GM19438 (cell line): Measurements from ENCODE around the gene CRACDL.
"Not testable (repeated sequence)": the region's sequence is repeated elsewhere in the genome, so short reads cannot be mapped to it uniquely, and the experiment has no call there.

Experiments
- ATAC-seq: cut with Tn5 transposase; IDR thresholded peaks from one replicate; pipeline ENCODE4 v1.9.1; 2021; ENCODE audit warnings: low read depth; ENCODE audit not compliant: unreplicated experiment

CRACDL gene

DNA sequence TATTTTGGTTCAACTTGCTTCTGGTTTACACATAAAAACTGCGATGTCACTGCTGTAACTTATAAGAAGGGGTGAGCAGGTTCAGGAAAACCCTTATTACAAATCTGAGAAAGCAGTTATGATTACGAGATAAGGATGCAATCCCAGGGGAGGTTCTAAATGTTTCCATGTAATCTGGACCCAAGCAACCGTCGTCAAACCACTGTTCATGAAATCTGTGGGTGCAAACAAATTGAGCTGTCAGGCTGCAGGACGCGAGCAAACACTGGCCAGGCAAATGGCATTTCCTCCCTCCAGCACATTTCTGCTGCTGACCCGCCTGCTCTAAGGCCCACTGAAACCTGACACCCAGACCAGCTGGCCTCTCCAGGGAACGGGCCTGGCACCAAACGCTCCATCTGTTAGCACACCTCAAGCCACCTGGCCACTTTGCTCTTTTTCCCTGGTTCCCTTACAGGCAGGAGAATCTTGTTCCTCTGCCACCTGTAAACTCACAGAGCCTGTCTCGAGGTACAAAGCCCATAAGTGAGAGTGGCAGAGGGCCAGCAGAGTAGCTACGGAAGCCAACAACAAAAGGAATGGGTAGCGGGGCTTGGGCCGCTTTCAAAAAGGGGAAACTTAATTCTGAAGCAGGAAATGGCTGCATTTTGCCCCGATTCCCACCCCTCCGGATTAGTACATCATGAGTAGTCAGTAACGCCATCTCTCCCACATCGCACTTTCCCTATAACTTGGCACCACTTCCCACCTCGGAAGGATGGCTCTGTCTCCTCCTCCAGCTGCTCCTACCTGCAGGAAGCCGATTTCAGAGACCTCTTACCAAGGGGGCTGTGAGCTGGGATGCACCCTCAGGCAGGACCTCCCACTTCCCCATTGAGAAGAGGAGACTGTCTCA, 26.5 kb downstream of the CRACDL start:
- ATAC-seq = no peak

DNA sequence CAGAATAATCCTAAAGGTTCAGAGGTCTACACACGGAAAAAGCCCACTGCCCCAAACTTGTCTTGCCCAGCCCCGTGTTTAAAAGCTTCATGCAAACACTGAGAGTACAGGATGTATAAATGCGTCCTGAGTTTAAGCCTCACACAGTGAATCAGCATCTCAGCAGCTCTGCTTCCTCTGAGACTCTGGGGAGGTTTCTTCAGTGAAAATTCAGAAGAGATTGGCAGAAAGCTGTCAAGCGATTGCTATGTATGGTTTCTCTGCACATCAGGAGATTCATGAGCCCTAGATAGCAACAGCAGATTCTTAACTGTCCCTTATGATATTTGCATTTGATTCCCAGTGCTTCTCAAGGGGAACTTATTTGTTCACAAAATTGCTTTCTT, 27.1 kb downstream of the CRACDL start:
- no peak for ATAC-seq

- ATAC-seq = no peak
Observed at GRCh38 chr2:98907966-98908905, 27.8 kb downstream of the CRACDL start.

- no peak for ATAC-seq
Observed at GRCh38 chr2:98907385-98907784, 28.6 kb downstream of the CRACDL start.

- no peak for ATAC-seq
Observed at GRCh38 chr2:98903767-98904485, 32.1 kb downstream of the CRACDL start.

DNA sequence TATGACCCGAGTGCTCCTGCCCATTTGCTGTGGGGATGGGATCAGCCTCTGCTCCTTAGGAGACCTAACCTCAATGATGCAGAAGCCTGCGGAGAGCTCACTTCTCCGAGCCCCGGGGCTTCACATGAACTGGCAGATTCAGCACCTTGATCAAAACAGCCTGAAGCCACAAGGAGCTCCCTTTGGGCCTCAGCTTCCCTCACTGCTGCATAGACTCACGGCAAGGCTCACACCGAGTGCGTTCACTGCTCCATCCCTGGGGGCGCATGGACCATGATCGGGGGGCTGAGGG, 33.0 kb downstream of the CRACDL start:
- ATAC-seq = no peak

GRCh38 chr2:98902209-98903063, 33.6 kb downstream of the CRACDL start:
- ATAC-seq = no peak

GRCh38 chr2:98901702-98902101, 34.3 kb downstream of the CRACDL start:
- ATAC-seq = no peak

DNA sequence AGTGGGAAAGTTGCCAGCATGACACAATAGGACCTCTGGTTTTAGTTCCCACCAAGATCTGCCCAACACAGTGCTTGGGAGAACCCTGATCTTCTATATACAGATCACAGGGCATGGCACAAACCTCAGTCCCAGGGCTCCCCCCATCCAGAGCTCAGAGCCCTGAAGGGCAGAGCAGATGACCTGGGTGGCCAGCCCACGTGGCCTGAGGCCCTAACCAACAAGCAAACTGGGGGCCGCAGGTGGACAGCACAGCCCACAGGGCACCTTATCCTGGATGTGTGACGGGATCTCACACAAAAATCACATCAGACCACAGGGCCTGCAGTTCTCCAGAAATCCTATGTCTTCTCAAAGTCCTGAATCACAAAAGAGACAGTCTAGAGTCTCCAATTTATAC, 34.7 kb downstream of the CRACDL start:
- no peak for ATAC-seq

- ATAC-seq = no peak
Observed at GRCh38 chr2:98900721-98901120, 35.3 kb downstream of the CRACDL start.

DNA sequence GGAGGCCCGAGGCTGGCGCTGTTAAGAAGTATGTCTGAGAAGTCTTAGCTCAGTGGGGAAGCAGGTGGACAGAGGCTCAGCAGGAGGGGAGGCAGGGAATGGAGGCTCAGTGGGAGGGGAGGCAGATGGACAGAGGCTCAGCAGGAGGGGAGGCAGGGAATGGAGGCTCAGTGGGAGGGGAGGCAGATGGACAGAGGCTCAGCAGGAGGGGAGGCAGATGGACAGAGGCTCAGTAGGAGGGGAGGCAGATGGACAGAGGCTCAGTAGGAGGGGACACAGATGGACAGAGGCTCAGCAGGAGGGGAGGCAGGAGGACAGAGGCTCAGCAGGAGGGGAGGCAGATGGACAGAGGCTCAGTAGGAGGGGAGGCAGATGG, 36.3 kb downstream of the CRACDL start:
- ATAC-seq = not testable (repeated sequence)

GRCh38 chr2:98899041-98899702, 36.9 kb downstream of the CRACDL start:
- no peak for ATAC-seq

GRCh38 chr2:98898423-98898841, 37.6 kb downstream of the CRACDL start:
- ATAC-seq = no peak

- ATAC-seq = no peak
Observed at GRCh38 chr2:98897746-98898145, 38.3 kb downstream of the CRACDL start.

- ATAC-seq = no peak
Observed at GRCh38 chr2:98896944-98897343, 39.1 kb downstream of the CRACDL start.

DNA sequence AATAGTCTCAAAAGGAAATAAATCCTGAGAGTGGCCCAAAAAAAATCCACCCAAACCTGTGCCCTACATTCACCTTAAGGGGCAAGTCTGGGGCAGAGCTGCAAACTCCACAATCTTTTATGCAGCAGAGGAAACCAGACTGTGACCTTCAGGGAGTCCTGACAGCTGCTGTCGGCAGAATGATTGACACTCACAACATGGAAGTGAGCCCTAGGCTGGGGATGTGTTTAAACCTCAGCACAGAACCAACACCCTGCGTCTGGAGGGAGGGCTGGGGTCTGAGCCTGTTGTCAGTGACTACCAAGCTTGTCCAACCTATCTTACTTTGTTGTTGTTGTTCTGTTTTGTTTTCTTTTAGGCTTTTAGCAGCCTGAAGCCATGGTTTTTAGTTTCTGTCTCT, 39.6 kb downstream of the CRACDL start:
- ATAC-seq = no peak

DNA sequence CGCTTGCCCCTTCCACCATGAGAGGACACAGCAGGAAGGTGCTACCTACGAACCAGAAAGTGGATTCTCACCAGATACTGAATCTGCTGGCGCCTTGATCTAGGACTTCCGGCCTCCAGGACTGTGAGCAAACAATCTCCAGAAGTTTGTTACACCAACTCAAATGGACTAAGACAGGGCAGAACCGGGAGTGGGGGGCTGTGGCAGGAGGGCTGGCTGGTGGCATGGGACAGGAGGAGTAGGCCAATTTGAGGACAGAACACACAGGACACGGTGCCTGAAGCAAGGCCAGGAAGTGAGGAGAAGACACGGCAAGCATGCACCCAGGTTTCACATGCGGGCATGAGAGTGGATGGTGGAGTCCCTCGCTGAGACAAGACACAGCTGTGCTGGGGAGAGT, 40.1 kb downstream of the CRACDL start:
- no peak for ATAC-seq

DNA sequence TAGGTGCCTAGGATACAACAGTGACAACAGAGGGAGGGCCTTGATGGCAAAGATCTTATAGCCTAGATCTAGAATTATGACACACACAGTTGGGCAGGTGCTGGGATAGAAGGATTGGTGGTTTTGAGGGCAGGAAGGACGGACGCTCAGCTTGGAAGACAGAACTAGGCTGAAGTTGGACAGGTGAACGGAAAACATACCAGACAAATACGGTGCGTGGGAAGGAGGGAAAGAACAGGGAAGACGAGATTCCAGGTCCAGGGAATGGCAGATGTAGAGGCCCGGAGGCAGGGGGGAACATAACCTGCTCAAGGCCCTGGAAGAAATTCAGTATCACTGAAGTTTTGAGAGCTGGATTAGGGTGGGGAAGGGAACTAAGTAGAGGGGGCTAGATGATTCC, 40.8 kb downstream of the CRACDL start:
- no peak for ATAC-seq

DNA sequence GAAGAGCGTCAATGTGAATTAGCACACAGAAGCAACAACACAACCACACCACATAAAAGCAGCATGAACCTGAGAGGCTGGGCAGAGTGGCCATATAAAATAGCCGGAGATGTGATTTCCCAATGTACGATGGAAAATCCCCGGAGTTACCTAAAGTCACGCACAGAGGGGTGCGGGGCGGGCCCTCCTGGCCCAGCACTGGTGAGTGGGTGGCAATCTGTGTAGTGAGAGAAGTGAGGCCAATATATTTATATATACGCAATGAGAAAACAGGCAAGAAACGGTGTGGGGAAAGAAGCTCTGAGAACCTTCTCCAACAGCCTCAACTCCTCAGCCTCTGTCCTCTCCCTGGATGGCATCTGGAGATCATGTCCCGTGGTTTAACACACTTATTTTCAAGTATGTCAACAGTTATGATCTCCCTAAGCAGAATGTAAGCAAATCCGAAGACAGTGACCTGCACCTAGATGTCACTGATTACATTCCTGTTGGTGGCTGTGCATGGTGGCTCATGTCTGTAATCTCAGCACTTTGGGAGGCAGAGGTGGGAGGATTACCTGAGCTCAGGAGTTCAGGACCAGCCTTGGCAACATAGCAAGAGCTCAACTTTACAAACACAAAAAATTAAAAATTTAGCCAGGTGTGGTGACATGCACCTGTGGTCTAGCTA, 41.6 kb downstream of the CRACDL start:
- no peak for ATAC-seq
